Rectal smooth muscle tissue (tissue), 1 donor: ENCODE measurements around the gene SNCG.
"Not testable (repeated sequence)": the region's sequence is repeated elsewhere in the genome, so short reads cannot be mapped to it uniquely, and the experiment has no call there.

Experiments used
- H3K27ac ChIP-seq: one replicate; pipeline ENCODE4 v1.7.0; 2013; ENCODE audit warnings: low read depth, low read length, inconsistent platforms
- H3K27me3 ChIP-seq: one replicate; pipeline ENCODE4 v1.7.0; 2013; ENCODE audit warnings: low read length; ENCODE audit not compliant: control insufficient read depth, insufficient read depth
- H3K36me3 ChIP-seq: one replicate; pipeline ENCODE4 v1.7.0; 2013; ENCODE audit warnings: low read length; ENCODE audit not compliant: control insufficient read depth, insufficient read depth
- H3K4me1 ChIP-seq: one replicate; pipeline ENCODE4 v1.7.0; 2013; ENCODE audit warnings: low read length; ENCODE audit not compliant: control insufficient read depth, insufficient read depth
- H3K4me3 ChIP-seq: one replicate; pipeline ENCODE4 v1.7.0; 2013; ENCODE audit warnings: low read length
- H3K9ac ChIP-seq: one replicate; pipeline ENCODE4 v1.7.0; 2013; ENCODE audit warnings: low read length

SNCG gene

DNA sequence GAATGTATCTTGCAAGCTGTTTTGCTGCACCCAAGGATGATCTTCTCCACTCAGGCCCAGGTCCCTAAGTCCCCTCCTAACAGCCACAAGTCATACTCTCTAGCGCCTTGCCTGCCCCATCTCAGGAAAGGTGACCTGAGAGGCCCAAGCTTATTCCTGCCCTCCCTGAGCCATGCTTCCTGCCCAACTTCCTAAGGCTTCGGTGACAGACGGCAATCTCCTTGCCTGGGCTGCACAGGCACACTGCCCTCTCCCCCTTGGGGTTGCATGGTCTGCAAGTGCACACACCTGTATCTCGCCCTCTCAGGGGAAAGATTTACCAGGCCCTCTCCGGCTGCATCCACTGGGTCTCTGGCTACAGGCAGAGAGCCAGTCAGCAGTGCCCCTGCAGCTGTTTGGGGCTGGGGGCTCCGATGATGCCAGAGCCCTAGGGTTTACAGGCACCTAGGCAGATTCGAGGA, 9.1 kb downstream of the SNCG start:
- H3K36me3 ChIP-seq: no peaks in the 10 kb centered on the region
- H3K4me3 ChIP-seq: peak overlapping the region; percentile 76
- H3K4me1 ChIP-seq: peaks cover 15% of the 10 kb centered on the region
- no peak overlapping the region for H3K27ac ChIP-seq
- no peaks in the 10 kb centered on the region for H3K27me3 ChIP-seq
- H3K9ac ChIP-seq: no peak overlapping the region

DNA sequence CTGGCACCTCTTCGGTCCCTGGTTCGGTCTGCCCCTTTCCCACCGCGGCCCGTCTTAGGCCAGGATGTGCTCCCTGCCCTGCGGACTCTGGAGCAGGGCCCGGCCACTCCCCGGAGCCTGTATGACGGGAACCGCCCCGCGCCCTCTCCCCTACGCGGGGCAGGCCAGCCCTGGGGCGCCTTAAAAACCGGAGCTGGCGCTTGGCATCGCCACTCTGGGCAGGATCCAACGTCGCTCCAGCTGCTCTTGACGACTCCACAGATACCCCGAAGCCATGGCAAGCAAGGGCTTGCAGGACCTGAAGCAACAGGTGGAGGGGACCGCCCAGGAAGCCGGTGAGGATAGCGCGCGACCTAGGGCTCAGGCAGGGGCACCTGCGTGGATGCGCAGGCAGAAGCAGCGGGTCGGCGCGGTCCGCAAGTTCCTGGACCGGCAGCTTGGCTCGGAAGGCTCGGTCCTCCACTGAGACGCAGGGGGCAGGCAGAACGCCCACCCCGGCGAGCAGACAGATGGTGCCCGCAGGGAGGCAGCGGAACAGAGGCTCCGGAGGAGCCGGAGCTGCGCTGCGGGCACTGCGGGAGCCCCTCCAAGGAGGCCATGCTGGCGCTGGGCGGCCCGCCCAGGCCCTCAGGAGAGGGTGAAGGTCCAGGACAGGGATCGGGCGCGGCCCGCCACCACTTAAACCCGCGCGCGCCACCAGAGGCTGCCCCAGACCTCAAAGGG, 10.0 kb downstream of the SNCG start, which contains the start of gene ADIRF:
TSS of gene ADIRF (plus strand) at position 212 of the 723 bp plus-strand sequence. CDS start at position 275, 63 bp downstream.
- no peaks in the 10 kb centered on the region for H3K27me3 ChIP-seq
- H3K9ac ChIP-seq: peak within 1 kb of the TSS; percentile 70
- peak within 1 kb of the TSS; percentile 76 for H3K4me3 ChIP-seq
- H3K27ac ChIP-seq: peak within 1 kb of the TSS; percentile 97
- peaks cover 15% of the 10 kb centered on the region for H3K4me1 ChIP-seq
- no peaks in the 10 kb centered on the region for H3K36me3 ChIP-seq

DNA sequence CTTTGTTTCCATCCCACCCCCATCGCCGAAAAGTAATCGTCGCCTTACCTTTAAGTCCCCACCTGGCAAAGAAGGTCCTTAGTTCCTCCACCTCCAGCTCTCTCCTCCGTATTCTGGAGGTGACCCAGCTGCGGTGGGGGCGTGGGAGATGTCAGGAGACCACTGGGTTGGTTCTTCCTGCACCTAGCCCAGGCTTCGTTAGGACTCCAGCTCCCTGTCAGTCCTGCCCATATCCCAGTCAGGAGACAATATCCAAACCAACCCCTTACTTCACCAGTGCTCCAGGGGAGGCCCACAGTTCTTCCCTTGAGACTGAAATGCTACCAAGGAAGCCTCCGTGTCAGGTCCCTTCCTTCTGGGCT, 10.6 kb downstream of the SNCG start:
- peak overlapping the region; percentile 70 for H3K9ac ChIP-seq
- peaks cover 15% of the 10 kb centered on the region for H3K4me1 ChIP-seq
- no peaks in the 10 kb centered on the region for H3K36me3 ChIP-seq
- H3K27me3 ChIP-seq: no peaks in the 10 kb centered on the region
- H3K4me3 ChIP-seq: peak overlapping the region; percentile 76
- peak overlapping the region; percentile 97 for H3K27ac ChIP-seq

DNA sequence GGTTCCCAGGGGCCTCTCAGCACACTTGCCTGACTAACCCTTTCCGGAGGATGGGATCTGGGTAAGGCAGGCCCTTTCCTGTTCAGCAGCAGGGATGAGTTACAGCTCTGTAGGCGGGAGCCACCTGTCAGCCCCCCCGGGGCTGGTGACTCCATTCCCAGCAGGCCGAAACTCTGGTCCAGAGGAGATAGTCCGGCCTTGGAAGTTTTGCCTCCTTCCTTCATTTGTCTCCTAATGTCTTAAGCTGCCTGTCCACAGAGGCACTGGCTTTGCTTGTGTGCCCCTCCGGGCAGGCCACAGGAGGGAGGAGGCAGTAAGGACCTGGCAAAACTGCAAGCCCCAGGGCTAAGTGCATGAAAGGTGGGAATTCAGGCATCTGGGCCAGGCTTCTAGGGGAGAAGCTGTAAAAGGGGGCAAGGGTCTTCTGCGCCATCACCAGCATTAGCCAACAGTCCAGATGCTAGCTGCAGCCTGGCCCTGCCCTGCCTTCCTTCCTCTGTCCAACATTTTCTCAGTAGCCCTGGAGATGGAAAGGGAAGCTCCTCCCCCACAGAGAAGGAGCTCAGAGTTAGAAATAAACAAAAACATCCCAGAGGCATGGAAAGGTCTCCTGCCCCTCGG, 11.1 kb downstream of the SNCG start:
- Histone ChIP-seq H3K4me1 (peaks cover 15% of the 10 kb centered on the region), H3K36me3 (no peaks in the 10 kb centered on the region), H3K4me3 (peak overlapping the region; percentile 76), H3K27ac (peak overlapping the region; percentile 97), H3K27me3 (no peaks in the 10 kb centered on the region), H3K9ac (peak overlapping the region; percentile 84)

DNA sequence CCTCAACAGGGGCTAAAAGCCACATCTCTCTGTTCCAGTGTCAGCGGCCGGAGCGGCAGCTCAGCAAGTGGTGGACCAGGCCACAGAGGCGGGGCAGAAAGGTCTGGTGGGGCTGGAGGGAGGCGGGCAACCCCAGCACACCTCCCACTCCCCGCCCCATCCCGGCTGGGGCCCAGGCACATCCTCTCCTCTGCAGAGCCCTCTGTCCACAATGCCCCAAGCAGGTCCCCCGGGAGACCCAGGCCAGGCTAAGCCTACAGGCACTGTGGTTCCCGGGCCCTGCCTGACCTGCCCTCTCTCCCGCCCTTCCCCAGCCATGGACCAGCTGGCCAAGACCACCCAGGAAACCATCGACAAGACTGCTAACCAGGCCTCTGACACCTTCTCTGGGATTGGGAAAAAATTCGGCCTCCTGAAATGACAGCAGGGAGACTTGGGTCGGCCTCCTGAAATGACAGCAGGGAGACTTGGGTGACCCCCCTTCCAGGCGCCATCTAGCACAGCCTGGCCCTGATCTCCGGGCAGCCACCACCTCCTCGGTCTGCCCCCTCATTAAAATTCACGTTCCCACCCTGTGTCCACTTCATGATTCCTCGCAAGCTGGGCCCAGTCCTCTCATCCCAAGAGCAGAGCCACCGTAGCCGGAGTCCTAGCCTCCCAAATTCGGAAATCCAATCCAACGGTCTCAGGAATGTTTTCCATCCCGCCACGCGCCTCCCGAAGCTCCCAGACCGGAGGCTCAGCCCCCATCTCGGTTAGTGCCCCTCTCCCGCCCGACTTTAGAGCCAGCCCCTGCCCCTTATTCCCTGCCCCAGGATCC, 12.0 kb downstream of the SNCG start:
- Histone ChIP-seq H3K27me3 (no peaks in the 10 kb centered on the region), H3K27ac (peak overlapping the region; percentile 97), H3K9ac (peak overlapping the region; percentile 84), H3K4me1 (peaks cover 15% of the 10 kb centered on the region), H3K36me3 (no peaks in the 10 kb centered on the region), H3K4me3 (peak overlapping the region; percentile 76)

DNA sequence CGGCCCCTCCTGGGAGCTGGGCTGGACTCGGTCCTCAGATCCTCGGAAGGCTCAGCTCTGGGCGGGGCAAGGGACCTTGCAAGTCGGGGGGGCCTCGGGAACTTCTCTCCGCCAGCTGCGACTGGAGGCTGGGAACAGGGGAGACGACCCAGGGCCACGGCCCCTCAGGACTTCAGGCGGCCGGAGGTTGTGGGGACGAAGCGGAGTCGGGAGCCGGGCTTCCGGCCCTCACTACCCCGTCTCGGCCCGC, 12.5 kb downstream of the SNCG start:
- Histone ChIP-seq H3K4me1 (peaks cover 15% of the 10 kb centered on the region), H3K36me3 (no peaks in the 10 kb centered on the region), H3K4me3 (peak overlapping the region; percentile 76), H3K9ac (peak overlapping the region; percentile 84), H3K27ac (peak overlapping the region; percentile 97), H3K27me3 (no peaks in the 10 kb centered on the region)

DNA sequence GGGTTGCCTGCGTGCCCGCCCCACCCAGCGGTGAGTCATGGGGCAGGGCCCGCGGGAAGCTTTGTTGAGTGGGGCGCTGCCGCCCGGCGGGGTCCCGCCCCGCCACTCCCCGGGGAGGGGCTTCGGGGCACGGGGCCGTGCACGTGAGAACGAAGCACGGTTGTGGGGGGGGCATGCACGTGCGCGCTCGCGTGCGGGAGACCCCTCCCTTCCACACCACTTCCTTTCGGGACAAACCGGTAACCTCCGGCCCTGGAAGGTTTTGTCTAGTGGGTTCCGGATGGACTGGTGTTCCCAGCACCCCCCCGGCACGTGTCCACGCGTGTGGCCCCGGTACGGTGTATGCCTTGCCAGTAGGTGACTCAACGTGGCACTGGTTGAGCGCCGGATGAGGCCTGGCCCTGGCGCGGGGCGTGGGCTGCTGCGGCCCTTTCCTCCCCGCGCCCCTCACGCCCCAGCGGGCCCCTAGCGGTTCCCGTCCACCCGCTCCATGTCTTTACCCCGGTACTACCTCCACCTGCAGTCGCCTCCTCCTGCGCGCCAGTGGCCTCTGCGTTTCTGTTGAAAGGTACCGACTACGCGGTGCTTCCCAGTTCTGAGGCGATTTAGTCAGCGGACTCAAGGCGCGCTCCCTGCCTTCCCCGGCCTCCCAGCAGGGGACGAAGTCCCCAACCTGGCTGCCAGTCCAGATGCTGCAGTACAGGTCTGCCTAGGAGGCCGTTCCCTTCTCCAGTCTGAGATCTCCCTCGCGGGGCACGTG, 13.0 kb downstream of the SNCG start:
- Histone ChIP-seq H3K4me1 (peaks cover 15% of the 10 kb centered on the region), H3K9ac (peak overlapping the region; percentile 4), H3K27ac (peak overlapping the region; percentile 97), H3K4me3 (peak overlapping the region; percentile 76), H3K27me3 (no peaks in the 10 kb centered on the region), H3K36me3 (no peaks in the 10 kb centered on the region)

DNA sequence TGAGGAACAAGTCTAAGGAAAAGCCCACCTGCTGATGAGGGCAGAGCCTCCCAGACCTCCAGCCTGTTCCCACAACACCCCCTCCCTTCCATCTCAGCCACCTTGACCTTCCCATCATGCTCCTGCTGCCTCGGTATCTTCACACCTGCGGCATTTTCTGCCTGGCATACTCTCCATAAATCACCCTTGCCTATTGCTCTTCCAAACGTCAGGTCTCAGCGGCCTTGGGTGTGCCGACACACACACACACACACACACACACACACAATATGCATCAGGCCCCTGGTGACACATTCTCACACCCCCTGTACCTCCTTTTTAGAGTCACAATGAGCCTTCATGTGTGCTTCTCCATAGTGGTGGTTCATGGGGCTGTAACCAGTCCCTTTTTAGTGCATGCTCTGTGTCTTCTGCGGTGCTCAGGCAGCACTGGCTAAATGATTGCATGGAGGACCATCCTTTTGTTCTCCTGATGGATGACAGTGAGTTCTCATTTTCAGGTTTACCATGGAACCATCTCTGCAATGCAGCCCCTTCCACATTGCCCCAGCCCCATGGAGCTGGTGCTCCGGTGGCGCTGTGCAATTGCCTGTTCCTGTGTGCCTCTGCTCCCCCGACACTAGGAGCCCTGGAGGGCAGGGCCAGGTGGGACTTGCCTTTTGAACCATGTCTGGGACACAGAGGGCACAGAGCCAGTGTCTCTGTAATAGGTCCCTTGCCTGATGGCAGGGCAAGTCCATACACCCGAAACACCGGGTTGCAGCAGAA, 14.4 kb downstream of the SNCG start:
- H3K4me1 ChIP-seq: peaks cover 15% of the 10 kb centered on the region
- no peaks in the 10 kb centered on the region for H3K27me3 ChIP-seq
- H3K27ac ChIP-seq: peak overlapping the region; percentile 97

DNA sequence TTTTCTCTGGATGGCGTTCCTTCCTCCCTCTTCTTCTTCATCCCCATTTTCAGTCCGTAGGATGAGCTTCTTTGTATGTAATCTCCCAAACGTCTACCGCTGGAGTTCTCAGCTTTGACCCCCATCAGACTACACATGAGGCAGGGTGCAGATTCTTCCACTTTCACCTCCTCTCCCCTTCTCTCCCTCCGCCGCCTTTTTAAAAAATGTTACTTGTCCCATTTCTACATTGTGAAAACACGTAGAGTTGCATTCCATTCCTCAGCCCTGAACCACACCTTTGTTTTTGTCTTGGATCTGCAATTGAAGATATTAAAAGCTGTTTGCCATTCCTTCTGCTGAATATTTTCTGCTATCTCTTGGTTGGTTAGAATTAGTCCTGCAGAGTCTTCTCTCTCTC, 16.1 kb downstream of the SNCG start:
- peaks cover 5% of the 10 kb centered on the region for H3K4me1 ChIP-seq
- no peak overlapping the region for H3K4me3 ChIP-seq
- H3K36me3 ChIP-seq: no peaks in the 10 kb centered on the region
- no peak overlapping the region for H3K27ac ChIP-seq
- H3K9ac ChIP-seq: no peak overlapping the region
- H3K27me3 ChIP-seq: no peaks in the 10 kb centered on the region

More for the DNA sequence above, 14.4 kb downstream of the SNCG start:
- no peak overlapping the region for H3K4me3 ChIP-seq
- no peak overlapping the region for H3K9ac ChIP-seq
- H3K36me3 ChIP-seq: no peaks in the 10 kb centered on the region

DNA sequence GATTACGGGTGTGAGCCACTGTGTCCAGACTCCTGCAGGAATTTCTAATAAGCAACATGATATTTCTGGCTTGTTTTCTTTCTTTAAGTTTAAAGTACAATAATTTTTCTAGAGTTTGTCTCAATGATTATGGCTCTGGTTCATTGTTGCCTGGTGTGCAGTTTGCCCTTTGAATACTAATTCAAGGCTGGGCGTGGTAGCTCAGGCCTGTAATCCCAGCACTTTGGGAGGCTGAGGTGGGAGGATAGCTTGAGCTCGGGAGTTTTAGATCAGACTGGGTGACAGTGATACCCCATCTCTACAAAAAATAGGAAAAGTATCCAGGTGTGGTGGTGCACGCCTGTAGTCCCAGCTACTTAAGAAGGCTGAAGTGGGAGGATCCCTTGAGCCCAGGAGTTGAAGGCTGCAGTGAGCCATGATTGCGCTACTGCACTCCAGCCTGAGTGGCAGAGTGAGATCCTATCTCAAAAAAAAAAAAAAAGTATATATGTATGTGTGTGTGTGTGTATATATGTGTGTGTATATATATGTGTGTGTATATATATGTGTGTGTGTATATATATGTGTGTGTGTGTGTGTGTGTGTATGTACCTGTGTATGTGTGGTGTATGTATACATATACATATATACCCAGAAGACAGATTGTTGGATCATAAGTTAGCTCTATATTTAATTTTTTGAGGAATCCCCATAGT, 18.1 kb downstream of the SNCG start:
- Histone ChIP-seq H3K4me1 (no peaks in the 10 kb centered on the region), H3K27ac (no peak overlapping the region), H3K4me3 (no peak overlapping the region), H3K9ac (no peak overlapping the region), H3K36me3 (no peaks in the 10 kb centered on the region), H3K27me3 (no peaks in the 10 kb centered on the region)

DNA sequence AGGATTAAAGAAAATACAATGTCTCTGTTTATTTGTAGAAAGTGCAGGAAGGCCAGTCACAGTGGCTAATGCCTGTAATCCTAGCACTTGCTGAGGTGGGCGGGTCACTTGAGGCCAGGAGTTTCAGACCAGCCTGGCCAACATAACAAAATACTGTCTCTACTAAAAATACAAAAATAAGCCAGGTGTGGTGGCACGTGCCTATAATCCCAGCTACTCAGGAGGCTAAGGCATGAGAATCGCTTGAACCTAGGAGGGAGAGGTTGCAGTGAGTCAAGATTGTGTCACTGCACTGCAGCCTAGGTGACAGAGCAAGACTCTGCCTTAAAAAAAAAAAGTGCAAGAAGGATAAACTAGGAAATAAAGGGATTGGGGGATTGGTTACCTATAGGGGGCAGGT, 20.1 kb downstream of the SNCG start:
- H3K27me3 ChIP-seq, H3K4me3 ChIP-seq, H3K27ac ChIP-seq, H3K36me3 ChIP-seq, H3K9ac ChIP-seq, H3K4me1 ChIP-seq: not testable (repeated sequence)
